ENCODE measurements around the gene SLC25A21.

The SLC25A21 gene

GRCh38 chr14:36767603-36768281 lies 404.7 kb downstream of the SLC25A21 start (continued):
- TF ChIP-seq ZNF280C (tag by site-specific recombination; IDR thresholded peaks at IDR 0.05) (no peak), ZXDB (tag by site-specific recombination; IDR thresholded peaks at IDR 0.05) (peak; percentile 78), FEZF1 (tag by site-specific recombination; IDR thresholded peaks at IDR 0.05) (peak; percentile 96), ZSCAN23 (tag by site-specific recombination; IDR thresholded peaks at IDR 0.05) (0 out of 2 replicates have a peak, but pooled peaks have one; percentile 17), ZBTB7A (tag by site-specific recombination; IDR thresholded peaks at IDR 0.05; ENCODE audit: low read depth) (no peak), PRDM4 (tag by site-specific recombination; IDR thresholded peaks at IDR 0.05) (peak; percentile 52; the same call in 1 of the 2 replicates), ZNF24 (tag by site-specific recombination; IDR thresholded peaks at IDR 0.05) (peak; percentile 95), ZNF660 (tag by site-specific recombination; IDR thresholded peaks at IDR 0.05) (0 out of 2 replicates have a peak, but pooled peaks have one; percentile 2), ZNF626 (tag by site-specific recombination; IDR thresholded peaks at IDR 0.05) (no peak), YY1 (tag by site-specific recombination; IDR thresholded peaks at IDR 0.05) (no peak), ZNF624 (tag by site-specific recombination; IDR thresholded peaks at IDR 0.05) (no peak), HIC1 (tag by site-specific recombination; IDR thresholded peaks at IDR 0.05) (no peak), ZNF174 (tag by site-specific recombination; IDR thresholded peaks at IDR 0.05) (no peak), ZNF121 (tag by site-specific recombination; IDR thresholded peaks at IDR 0.05) (no peak), ZNF777 (tag by site-specific recombination; IDR thresholded peaks at IDR 0.05; ENCODE audit: borderline replicate concordance) (no peak), ZBTB10 (tag by site-specific recombination; IDR thresholded peaks at IDR 0.05) (no peak), ZNF140 (tag by site-specific recombination; IDR thresholded peaks at IDR 0.05) (peak; percentile 80; the same call in 1 of the 2 replicates), ZBTB21 (tag by site-specific recombination; IDR thresholded peaks at IDR 0.05) (peak; percentile 62; the same call in 1 of the 2 replicates), TSHZ1 (tag by site-specific recombination; IDR thresholded peaks at IDR 0.05; ENCODE audit: borderline replicate concordance) (peak; percentile 88; the same call in 1 of the 2 replicates), HOXA7 (CRISPR knock-in tag; IDR thresholded peaks at IDR 0.05; ENCODE audit: borderline replicate concordance) (no peak), ZNF514 (tag by site-specific recombination; IDR thresholded peaks at IDR 0.05) (no peak), ZNF561 (tag by site-specific recombination; IDR thresholded peaks at IDR 0.05; ENCODE audit: borderline replicate concordance) (peak; percentile 70; the same call in 1 of the 2 replicates), ZNF600 (tag by site-specific recombination; IDR thresholded peaks at IDR 0.05) (peak; percentile 90), BCL11B (tag by site-specific recombination; IDR thresholded peaks at IDR 0.05; ENCODE audit: low read depth) (no peak), ZNF404 (tag by site-specific recombination; IDR thresholded peaks at IDR 0.05) (no peak), OSR2 (tag by site-specific recombination; IDR thresholded peaks at IDR 0.05) (peak; percentile 86), GLIS1 (tag by site-specific recombination; IDR thresholded peaks at IDR 0.05) (no peak; the same call in 1 of the 2 replicates), SP2 (tag by site-specific recombination; IDR thresholded peaks at IDR 0.05) (no peak)
